RWPE2 (cell line): ENCODE data around the gene UCHL1.

Experiments used
- ATAC-seq: fragments of 200-7000 bp; cut with Tn5 transposase; 3 replicates; pipeline ENCODE4 v1.9.1; 2021; ENCODE audit warnings: low read depth
- DNase-seq: peaks from one replicate; pipeline ENCODE4 v3.0.0-alpha.2; 2020; ENCODE audit warnings: low spot score
- H3K27ac ChIP-seq: fragments of 450-650 bp; 2 replicates; pipeline ENCODE4 v1.5.1; 2017; ENCODE audit warnings: mild to moderate bottlenecking; ENCODE audit not compliant: poor library complexity, severe bottlenecking
- H3K27me3 ChIP-seq: fragments of 250-450 bp; sonication (Bioruptor Pico); 2 replicates; pipeline ENCODE4 v1.5.1; 2021; ENCODE audit warnings: mild to moderate bottlenecking, moderate library complexity; ENCODE audit not compliant: insufficient read depth, poor library complexity, severe bottlenecking
- H3K36me3 ChIP-seq: fragments of 250-450 bp; sonication (Bioruptor Pico); 2 replicates; pipeline ENCODE4 v1.5.1; 2020; ENCODE audit warnings: low read depth, mild to moderate bottlenecking, moderate library complexity
- H3K4me1 ChIP-seq: fragments of 250-450 bp; sonication (Bioruptor Pico); 2 replicates; pipeline ENCODE4 v1.5.1; 2021; ENCODE audit warnings: mild to moderate bottlenecking, moderate library complexity; ENCODE audit not compliant: insufficient read depth, poor library complexity, severe bottlenecking
- H3K4me3 ChIP-seq: fragments of 250-450 bp; sonication (Bioruptor Pico); 2 replicates; pipeline ENCODE4 v1.5.1; 2021; ENCODE audit warnings: mild to moderate bottlenecking, moderate library complexity; ENCODE audit not compliant: severe bottlenecking
- H3K9me3 ChIP-seq: fragments of 250-450 bp; sonication (Bioruptor Pico); 2 replicates; pipeline ENCODE4 v1.5.1; 2021; ENCODE audit warnings: mild to moderate bottlenecking, moderate library complexity; ENCODE audit not compliant: severe bottlenecking
- TF ChIP-seq, protein P1 (sequence below): fragments of 450-650 bp; IDR thresholded peaks from one replicate; pipeline ENCODE4 v1.5.1; 2017; ENCODE audit warnings: mild to moderate bottlenecking, moderate library complexity; ENCODE audit not compliant: poor library complexity, severe bottlenecking

UCHL1 gene

DNA sequence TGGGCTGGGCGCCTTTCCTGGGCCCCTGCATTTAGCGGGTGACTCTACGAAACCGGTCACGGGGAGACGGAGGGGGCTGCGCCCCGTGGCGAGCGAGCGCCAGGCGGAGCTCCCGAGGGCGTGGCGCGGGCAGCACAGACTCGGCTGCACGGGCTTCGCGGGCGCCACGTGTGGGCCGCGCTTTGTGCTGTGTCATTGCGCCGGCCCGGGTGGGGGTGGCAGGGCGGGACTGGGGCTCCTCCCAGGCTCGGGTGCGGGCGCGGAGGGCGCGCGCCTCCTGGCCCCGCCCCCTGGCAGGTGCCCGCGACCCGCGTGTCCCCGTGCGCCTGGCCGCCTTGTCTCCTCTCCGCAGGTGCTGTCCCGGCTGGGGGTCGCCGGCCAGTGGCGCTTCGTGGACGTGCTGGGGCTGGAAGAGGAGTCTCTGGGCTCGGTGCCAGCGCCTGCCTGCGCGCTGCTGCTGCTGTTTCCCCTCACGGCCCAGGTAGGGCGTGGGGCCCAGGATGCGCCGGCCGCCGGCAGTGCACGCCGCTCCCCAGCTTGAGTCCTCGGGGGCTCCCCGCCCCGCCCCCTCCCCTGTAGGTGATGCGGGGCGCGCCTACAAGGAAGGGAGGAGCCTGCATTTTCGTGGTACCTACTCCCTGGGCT, 651 bp downstream of the UCHL1 start:
- H3K4me3 ChIP-seq = peak overlapping the region; percentile 44
- no peaks in the 10 kb centered on the region for H3K9me3 ChIP-seq
- H3K27me3 ChIP-seq = peaks cover 17% of the 10 kb centered on the region
- no peaks in the 10 kb centered on the region for H3K4me1 ChIP-seq
- peak; percentile 52 for DNase-seq
- no peak overlapping the region for H3K27ac ChIP-seq
- TF ChIP-seq, protein P1, sequence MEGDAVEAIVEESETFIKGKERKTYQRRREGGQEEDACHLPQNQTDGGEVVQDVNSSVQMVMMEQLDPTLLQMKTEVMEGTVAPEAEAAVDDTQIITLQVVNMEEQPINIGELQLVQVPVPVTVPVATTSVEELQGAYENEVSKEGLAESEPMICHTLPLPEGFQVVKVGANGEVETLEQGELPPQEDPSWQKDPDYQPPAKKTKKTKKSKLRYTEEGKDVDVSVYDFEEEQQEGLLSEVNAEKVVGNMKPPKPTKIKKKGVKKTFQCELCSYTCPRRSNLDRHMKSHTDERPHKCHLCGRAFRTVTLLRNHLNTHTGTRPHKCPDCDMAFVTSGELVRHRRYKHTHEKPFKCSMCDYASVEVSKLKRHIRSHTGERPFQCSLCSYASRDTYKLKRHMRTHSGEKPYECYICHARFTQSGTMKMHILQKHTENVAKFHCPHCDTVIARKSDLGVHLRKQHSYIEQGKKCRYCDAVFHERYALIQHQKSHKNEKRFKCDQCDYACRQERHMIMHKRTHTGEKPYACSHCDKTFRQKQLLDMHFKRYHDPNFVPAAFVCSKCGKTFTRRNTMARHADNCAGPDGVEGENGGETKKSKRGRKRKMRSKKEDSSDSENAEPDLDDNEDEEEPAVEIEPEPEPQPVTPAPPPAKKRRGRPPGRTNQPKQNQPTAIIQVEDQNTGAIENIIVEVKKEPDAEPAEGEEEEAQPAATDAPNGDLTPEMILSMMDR = no peak
- no peaks in the 10 kb centered on the region for H3K36me3 ChIP-seq
- peak; percentile 79 for ATAC-seq

GRCh38 chr4:41257906-41258305, 1.2 kb downstream of the UCHL1 start:
- H3K27ac ChIP-seq = no peak overlapping the region
- peaks cover 17% of the 10 kb centered on the region for H3K27me3 ChIP-seq
- no peaks in the 10 kb centered on the region for H3K36me3 ChIP-seq
- TF ChIP-seq, protein P1 = no peak
- ATAC-seq = no peak
- H3K4me1 ChIP-seq = no peaks in the 10 kb centered on the region
- peak overlapping the region; percentile 44 for H3K4me3 ChIP-seq
- no peaks in the 10 kb centered on the region for H3K9me3 ChIP-seq
- no peak for DNase-seq

DNA sequence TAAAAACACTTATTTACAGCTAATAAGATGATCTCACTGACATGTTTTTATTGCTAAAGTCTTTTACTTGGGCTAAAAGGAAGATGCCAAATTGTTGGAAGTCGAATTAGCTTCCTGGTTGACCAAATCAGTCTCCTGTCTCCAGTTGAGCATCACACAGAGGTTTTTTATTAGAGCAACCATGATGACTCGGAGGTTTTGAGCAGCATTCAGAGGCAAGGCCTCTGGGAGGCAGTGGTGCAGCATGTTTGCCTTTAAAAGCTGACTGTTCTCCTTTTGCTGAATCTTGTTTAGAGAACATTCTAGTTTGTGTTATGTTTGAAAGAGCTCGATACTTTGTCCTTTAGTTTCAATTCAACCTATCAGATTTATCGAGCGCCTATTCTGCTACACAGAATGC, 2.1 kb downstream of the UCHL1 start:
- no peaks in the 10 kb centered on the region for H3K36me3 ChIP-seq
- DNase-seq = no peak
- TF ChIP-seq, protein P1 = peak; percentile 65

GRCh38 chr4:41260116-41260733, 3.5 kb downstream of the UCHL1 start:
- DNase-seq = no peak
- TF ChIP-seq, protein P1 = no peak
- Histone ChIP-seq H3K27ac (no peak overlapping the region), H3K9me3 (no peaks in the 10 kb centered on the region), H3K36me3 (no peaks in the 10 kb centered on the region), H3K4me3 (no peak overlapping the region), H3K4me1 (no peaks in the 10 kb centered on the region), H3K27me3 (peaks cover 17% of the 10 kb centered on the region)
- no peak for ATAC-seq

More for the DNA sequence above, 2.1 kb downstream of the UCHL1 start:
- H3K27me3 ChIP-seq = peaks cover 17% of the 10 kb centered on the region
- no peaks in the 10 kb centered on the region for H3K4me1 ChIP-seq
- peak; percentile 53; the same call in 2 of the 3 replicates for ATAC-seq
- H3K4me3 ChIP-seq = no peak overlapping the region
- no peak overlapping the region for H3K27ac ChIP-seq
- no peaks in the 10 kb centered on the region for H3K9me3 ChIP-seq

GRCh38 chr4:41262198-41262597, 5.5 kb downstream of the UCHL1 start:
- no peaks in the 10 kb centered on the region for H3K9me3 ChIP-seq
- TF ChIP-seq, protein P1 = no peak
- DNase-seq (no peak), ATAC-seq (no peak)
- H3K4me1 ChIP-seq = no peaks in the 10 kb centered on the region
- H3K4me3 ChIP-seq = no peak overlapping the region
- H3K27me3 ChIP-seq = no peaks in the 10 kb centered on the region
- H3K27ac ChIP-seq = no peak overlapping the region
- H3K36me3 ChIP-seq = no peaks in the 10 kb centered on the region
